Measurements from ENCODE around the gene UNC5A.

The UNC5A gene

GRCh38 chr5:176788941-176789872 is 21.2 kb upstream of the UNC5A start (continued):
- TF ChIP-seq ZNF2 (tag by site-specific recombination; IDR thresholded peaks at IDR 0.05), result 0 out of 2 replicates have a peak, but pooled peaks have one; percentile 37
- TF ChIP-seq ZBTB8A (tag by site-specific recombination; IDR thresholded peaks at IDR 0.05), result 0 out of 2 replicates have a peak, but pooled peaks have one; percentile 7
- TF ChIP-seq, protein P1, sequence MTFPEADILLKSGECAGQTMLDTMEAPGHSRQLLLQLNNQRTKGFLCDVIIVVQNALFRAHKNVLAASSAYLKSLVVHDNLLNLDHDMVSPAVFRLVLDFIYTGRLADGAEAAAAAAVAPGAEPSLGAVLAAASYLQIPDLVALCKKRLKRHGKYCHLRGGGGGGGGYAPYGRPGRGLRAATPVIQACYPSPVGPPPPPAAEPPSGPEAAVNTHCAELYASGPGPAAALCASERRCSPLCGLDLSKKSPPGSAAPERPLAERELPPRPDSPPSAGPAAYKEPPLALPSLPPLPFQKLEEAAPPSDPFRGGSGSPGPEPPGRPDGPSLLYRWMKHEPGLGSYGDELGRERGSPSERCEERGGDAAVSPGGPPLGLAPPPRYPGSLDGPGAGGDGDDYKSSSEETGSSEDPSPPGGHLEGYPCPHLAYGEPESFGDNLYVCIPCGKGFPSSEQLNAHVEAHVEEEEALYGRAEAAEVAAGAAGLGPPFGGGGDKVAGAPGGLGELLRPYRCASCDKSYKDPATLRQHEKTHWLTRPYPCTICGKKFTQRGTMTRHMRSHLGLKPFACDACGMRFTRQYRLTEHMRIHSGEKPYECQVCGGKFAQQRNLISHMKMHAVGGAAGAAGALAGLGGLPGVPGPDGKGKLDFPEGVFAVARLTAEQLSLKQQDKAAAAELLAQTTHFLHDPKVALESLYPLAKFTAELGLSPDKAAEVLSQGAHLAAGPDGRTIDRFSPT (tag by site-specific recombination; IDR thresholded peaks at IDR 0.05), result 0 out of 2 replicates have a peak, but pooled peaks have one; percentile 5

GRCh38 chr5:176789873-176790615 is 20.3 kb upstream of the UNC5A start:
- Histone ChIP-seq H3K4me3 (ENCODE audit: low read depth, low read length) (no peak overlapping the region), H3K4me1 (ENCODE audit: control insufficient read depth, insufficient read depth, low read length) (peaks cover 7% of the 10 kb centered on the region), H3K27ac (ENCODE audit: extremely low read depth, low read depth, low read length) (no peak overlapping the region), H3K36me3 (ENCODE audit: control insufficient read depth in 2 of 2, insufficient read depth in 1 of 2, low read length in 2 of 2) (no peaks in the 10 kb centered on the region), H3K9me3 (ENCODE audit: control insufficient read depth, insufficient read depth, low read depth, low read length) (no peaks in the 10 kb centered on the region)
- CTCF ChIA-PET, result interaction anchor here (0.6 to 1.2 kb wide), 7 partner anchors 17 to 510 kb away, joined by 3 to 4 read pairs (median 3); no protein-coding TSS in a partner anchor
- POLR2A ChIA-PET, result no interaction called here
- TF ChIP-seq ZBTB17 (tag by site-specific recombination; IDR thresholded peaks at IDR 0.05) (peak; percentile 97), ZIC2 (tag by site-specific recombination; IDR thresholded peaks at IDR 0.05) (peak; percentile 100), FEZF1 (tag by site-specific recombination; IDR thresholded peaks at IDR 0.05) (peak; percentile 39), ZEB2 (tag by site-specific recombination; IDR thresholded peaks at IDR 0.05) (peak; percentile 79), ZNF394 (tag by site-specific recombination; IDR thresholded peaks at IDR 0.05; ENCODE audit: borderline replicate concordance) (0 out of 2 replicates have a peak, but pooled peaks have one; percentile 42), ZNF24 (tag by site-specific recombination; IDR thresholded peaks at IDR 0.05) (peak; percentile 90; the same call in 1 of the 2 replicates), ZFP69B (tag by site-specific recombination; IDR thresholded peaks at IDR 0.05) (peak; percentile 97), IKZF3 (tag by site-specific recombination; IDR thresholded peaks at IDR 0.05) (0 out of 2 replicates have a peak, but pooled peaks have one; percentile 34), ZFP3 (tag by site-specific recombination; IDR thresholded peaks at IDR 0.05; ENCODE audit: low read depth) (no peak), ZNF133 (tag by site-specific recombination; IDR thresholded peaks at IDR 0.05) (no peak), GLIS1 (tag by site-specific recombination; IDR thresholded peaks at IDR 0.05) (peak; percentile 99), ZNF2 (tag by site-specific recombination; IDR thresholded peaks at IDR 0.05) (peak; percentile 9; the same call in 1 of the 2 replicates), SCRT2 (tag by site-specific recombination; IDR thresholded peaks at IDR 0.05) (peak; percentile 94), ZNF843 (tag by site-specific recombination; IDR thresholded peaks at IDR 0.05) (0 out of 2 replicates have a peak, but pooled peaks have one; percentile 40), ZBTB21 (tag by site-specific recombination; IDR thresholded peaks at IDR 0.05) (peak; percentile 43; the same call in 1 of the 2 replicates), ZSCAN30 (tag by site-specific recombination; IDR thresholded peaks at IDR 0.05) (0 out of 2 replicates have a peak, but pooled peaks have one; percentile 36), ZNF548 (tag by site-specific recombination; IDR thresholded peaks at IDR 0.05) (no peak), ZNF621 (tag by site-specific recombination; IDR thresholded peaks at IDR 0.05) (no peak), HOXC10 (CRISPR knock-in tag; IDR thresholded peaks at IDR 0.05) (no peak), ZNF600 (tag by site-specific recombination; IDR thresholded peaks at IDR 0.05) (0 out of 2 replicates have a peak, but pooled peaks have one; percentile 62), ZFP37 (tag by site-specific recombination; IDR thresholded peaks at IDR 0.05) (0 out of 2 replicates have a peak, but pooled peaks have one; percentile 46)
- TF ChIP-seq, protein P2, sequence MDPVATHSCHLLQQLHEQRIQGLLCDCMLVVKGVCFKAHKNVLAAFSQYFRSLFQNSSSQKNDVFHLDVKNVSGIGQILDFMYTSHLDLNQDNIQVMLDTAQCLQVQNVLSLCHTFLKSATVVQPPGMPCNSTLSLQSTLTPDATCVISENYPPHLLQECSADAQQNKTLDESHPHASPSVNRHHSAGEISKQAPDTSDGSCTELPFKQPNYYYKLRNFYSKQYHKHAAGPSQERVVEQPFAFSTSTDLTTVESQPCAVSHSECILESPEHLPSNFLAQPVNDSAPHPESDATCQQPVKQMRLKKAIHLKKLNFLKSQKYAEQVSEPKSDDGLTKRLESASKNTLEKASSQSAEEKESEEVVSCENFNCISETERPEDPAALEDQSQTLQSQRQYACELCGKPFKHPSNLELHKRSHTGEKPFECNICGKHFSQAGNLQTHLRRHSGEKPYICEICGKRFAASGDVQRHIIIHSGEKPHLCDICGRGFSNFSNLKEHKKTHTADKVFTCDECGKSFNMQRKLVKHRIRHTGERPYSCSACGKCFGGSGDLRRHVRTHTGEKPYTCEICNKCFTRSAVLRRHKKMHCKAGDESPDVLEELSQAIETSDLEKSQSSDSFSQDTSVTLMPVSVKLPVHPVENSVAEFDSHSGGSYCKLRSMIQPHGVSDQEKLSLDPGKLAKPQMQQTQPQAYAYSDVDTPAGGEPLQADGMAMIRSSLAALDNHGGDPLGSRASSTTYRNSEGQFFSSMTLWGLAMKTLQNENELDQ (tag by site-specific recombination; IDR thresholded peaks at IDR 0.05; ENCODE audit: low read depth), result no peak
- TF ChIP-seq, protein P3, sequence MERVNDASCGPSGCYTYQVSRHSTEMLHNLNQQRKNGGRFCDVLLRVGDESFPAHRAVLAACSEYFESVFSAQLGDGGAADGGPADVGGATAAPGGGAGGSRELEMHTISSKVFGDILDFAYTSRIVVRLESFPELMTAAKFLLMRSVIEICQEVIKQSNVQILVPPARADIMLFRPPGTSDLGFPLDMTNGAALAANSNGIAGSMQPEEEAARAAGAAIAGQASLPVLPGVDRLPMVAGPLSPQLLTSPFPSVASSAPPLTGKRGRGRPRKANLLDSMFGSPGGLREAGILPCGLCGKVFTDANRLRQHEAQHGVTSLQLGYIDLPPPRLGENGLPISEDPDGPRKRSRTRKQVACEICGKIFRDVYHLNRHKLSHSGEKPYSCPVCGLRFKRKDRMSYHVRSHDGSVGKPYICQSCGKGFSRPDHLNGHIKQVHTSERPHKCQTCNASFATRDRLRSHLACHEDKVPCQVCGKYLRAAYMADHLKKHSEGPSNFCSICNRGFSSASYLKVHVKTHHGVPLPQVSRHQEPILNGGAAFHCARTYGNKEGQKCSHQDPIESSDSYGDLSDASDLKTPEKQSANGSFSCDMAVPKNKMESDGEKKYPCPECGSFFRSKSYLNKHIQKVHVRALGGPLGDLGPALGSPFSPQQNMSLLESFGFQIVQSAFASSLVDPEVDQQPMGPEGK (tag by site-specific recombination; IDR thresholded peaks at IDR 0.05), result peak; percentile 72
- TF ChIP-seq, protein P4, sequence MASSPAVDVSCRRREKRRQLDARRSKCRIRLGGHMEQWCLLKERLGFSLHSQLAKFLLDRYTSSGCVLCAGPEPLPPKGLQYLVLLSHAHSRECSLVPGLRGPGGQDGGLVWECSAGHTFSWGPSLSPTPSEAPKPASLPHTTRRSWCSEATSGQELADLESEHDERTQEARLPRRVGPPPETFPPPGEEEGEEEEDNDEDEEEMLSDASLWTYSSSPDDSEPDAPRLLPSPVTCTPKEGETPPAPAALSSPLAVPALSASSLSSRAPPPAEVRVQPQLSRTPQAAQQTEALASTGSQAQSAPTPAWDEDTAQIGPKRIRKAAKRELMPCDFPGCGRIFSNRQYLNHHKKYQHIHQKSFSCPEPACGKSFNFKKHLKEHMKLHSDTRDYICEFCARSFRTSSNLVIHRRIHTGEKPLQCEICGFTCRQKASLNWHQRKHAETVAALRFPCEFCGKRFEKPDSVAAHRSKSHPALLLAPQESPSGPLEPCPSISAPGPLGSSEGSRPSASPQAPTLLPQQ (tag by site-specific recombination; IDR thresholded peaks at IDR 0.05), result peak; percentile 99
